AG04450 (cell line): ENCODE data around the gene SYT9. TPM values are rescaled to one million over a fixed set of nuclear protein-coding genes. Genes with fewer than 3 reads are reported as not detected.

Experiments
- CTCF ChIA-PET: fragments of 300-600, 350-600 bp; formaldehyde crosslinking; extraction: SDS; loops from one replicate; lab custom pipeline; 2022; ENCODE audit warnings: antibody characterized with exemption, inconsistent platforms; lab: Charles Lee
- POLR2A ChIA-PET: fragments of 350-600 bp; formaldehyde crosslinking; extraction: SDS; loops from one replicate; lab custom pipeline; 2021; ENCODE audit warnings: antibody characterized with exemption, inconsistent platforms; lab: Yijun Ruan, JAX
- DNase-seq: peaks from one replicate; pipeline ENCODE4 v3.0.0-alpha.2; 2011; ENCODE audit warnings: low read depth, low spot score
- H3K27ac ChIP-seq: one replicate; pipeline ENCODE4 v1.5.1; 2012; ENCODE audit warnings: low read depth, low read length, control low read depth
- H3K27me3 ChIP-seq: one replicate; pipeline ENCODE4 v1.6.0; 2012; ENCODE audit warnings: low read length; ENCODE audit not compliant: control insufficient read depth, insufficient read depth
- H3K4me3 ChIP-seq: 2 replicates; pipeline ENCODE4 v1.5.1; 2011; ENCODE audit warnings: mild to moderate bottlenecking, low read depth, low read length, control low read depth
- H3K9me3 ChIP-seq: 2 replicates; pipeline ENCODE4 v1.5.1; 2012; ENCODE audit warnings: low read length; ENCODE audit not compliant: control insufficient read depth, insufficient read depth
- polyA plus RNA-seq: library from polyadenylated mRNA; depleted of rRNA; stranded (reverse); fragments of >200 nt; gene quantifications from 2 replicates; pipeline ENCODE4 v1.2.3, GENCODE V29; 2011
- TF ChIP-seq, protein P1 (sequence below): IDR thresholded peaks from 2 replicates; pipeline ENCODE4 v1.5.1; 2011; ENCODE audit warnings: low read depth, low read length, control low read depth, inconsistent platforms

Gene SYT9
- polyA plus RNA-seq, 1 experiment: not detected

DNA sequence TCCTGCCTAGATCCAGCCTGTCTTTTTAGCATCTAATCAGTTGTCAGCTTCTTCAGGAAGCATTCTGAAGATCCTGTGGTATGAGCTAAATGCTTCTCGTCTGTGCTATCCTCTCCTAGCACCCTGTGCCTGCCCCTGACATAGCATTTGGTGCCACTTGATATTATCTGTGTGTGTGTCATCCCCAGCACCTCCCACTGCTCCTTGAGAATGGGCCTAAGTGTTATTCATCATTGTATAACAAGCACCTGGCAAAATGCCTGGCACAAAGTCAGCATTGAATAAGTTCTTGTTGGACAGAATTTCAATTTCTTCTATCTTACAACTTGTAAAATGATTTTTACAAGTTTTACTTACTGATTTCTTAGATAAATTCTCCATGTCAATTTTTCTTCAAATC, 205.5 kb downstream of the SYT9 start:
- DNase-seq: no peak
- TF ChIP-seq, protein P1, sequence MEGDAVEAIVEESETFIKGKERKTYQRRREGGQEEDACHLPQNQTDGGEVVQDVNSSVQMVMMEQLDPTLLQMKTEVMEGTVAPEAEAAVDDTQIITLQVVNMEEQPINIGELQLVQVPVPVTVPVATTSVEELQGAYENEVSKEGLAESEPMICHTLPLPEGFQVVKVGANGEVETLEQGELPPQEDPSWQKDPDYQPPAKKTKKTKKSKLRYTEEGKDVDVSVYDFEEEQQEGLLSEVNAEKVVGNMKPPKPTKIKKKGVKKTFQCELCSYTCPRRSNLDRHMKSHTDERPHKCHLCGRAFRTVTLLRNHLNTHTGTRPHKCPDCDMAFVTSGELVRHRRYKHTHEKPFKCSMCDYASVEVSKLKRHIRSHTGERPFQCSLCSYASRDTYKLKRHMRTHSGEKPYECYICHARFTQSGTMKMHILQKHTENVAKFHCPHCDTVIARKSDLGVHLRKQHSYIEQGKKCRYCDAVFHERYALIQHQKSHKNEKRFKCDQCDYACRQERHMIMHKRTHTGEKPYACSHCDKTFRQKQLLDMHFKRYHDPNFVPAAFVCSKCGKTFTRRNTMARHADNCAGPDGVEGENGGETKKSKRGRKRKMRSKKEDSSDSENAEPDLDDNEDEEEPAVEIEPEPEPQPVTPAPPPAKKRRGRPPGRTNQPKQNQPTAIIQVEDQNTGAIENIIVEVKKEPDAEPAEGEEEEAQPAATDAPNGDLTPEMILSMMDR: no peak
- POLR2A ChIA-PET: no interaction called here

DNA sequence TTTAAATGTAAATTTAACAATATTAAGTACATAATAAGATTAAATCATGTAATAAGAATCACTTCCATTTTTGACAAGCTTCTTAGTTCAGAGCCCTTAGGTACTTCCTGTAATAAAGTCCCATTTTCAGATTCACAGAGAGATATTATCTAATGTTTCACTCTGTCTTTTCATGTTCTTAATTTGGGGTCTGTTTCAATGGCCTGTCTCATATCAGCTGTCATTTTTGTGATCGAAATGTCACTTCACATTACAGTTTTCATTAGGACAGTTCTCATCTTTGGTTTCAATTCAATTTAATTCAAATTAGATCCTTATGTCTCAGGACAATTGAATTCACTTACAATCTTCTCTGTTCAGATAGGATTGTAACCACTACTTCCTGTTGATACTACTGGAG, 211.0 kb downstream of the SYT9 start:
- H3K27me3 ChIP-seq: no peaks in the 10 kb centered on the region
- H3K4me3 ChIP-seq: no peak overlapping the region
- no peak overlapping the region for H3K27ac ChIP-seq
- DNase-seq: no peak
- TF ChIP-seq, protein P1: no peak
- H3K9me3 ChIP-seq: no peaks in the 10 kb centered on the region
- ChIA-PET CTCF (interaction anchor here (1.5 kb wide), 1 partner anchor 20 kb away, joined by 5 read pairs; no protein-coding TSS in a partner anchor), POLR2A (no interaction called here)

More for the DNA sequence above, 205.5 kb downstream of the SYT9 start:
- H3K4me3 ChIP-seq: no peak overlapping the region
- H3K27me3 ChIP-seq: no peaks in the 10 kb centered on the region
- no peak overlapping the region for H3K27ac ChIP-seq
- H3K9me3 ChIP-seq: no peaks in the 10 kb centered on the region
- CTCF ChIA-PET: interaction anchor here (1.3 kb wide), 1 partner anchor 15 kb away, joined by 3 read pairs; no protein-coding TSS in a partner anchor

DNA sequence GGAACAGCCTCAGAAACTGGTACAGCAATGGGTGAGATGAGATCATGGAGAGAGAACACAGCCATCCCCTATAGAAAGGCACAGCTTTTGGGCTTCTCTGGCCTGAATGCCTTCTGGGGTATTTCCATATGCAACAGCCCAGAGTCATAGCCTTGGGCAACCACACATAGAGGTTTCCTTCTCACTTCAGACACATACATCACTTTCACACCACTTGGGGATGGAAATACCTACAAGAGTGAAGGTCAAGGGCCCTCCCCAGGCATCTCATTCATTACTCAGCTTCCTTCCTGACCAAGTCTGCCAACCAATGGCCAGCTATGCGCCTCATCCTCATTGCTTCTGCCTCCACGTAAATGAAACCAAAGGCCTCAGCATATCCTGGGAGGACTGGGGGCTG, 215.9 kb downstream of the SYT9 start:
- TF ChIP-seq, protein P1: no peak
- H3K27me3 ChIP-seq: no peaks in the 10 kb centered on the region
- POLR2A ChIA-PET: no interaction called here
- CTCF ChIA-PET: no interaction called here
- H3K9me3 ChIP-seq: no peaks in the 10 kb centered on the region
- DNase-seq: no peak
- H3K27ac ChIP-seq: no peak overlapping the region
- no peak overlapping the region for H3K4me3 ChIP-seq

DNA sequence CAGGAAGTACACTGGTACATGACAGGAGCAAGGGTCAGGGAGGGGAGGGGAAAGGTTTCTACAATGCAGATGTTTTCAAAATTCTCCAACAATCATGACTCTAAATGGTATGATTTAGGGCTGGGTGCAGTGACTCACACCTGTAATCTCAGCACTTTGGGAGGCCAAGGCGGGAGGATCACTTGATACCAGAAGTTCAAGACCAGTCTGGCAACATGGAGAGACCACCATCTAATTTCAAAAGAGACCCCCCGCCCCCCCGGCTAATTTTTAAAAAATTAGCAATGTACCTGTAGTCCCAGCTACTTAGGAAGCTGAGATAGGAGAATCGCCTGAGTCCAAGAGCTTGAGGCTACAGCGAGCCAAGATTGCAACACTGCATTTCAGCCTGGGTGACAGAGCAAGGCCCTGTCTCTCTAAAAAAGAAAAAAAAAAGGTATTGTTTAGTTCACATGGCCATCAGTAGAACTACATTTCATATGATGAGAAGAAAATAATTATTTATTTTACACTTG, 217.7 kb downstream of the SYT9 start:
- Histone ChIP-seq H3K27ac (no peak overlapping the region), H3K27me3 (no peaks in the 10 kb centered on the region), H3K4me3 (no peak overlapping the region), H3K9me3 (no peaks in the 10 kb centered on the region)
- no peak for DNase-seq
- CTCF ChIA-PET: interaction anchor here (0.6 kb wide), 1 partner anchor 665 kb away, joined by 4 read pairs; no protein-coding TSS in a partner anchor
- TF ChIP-seq, protein P1: no peak
- POLR2A ChIA-PET: no interaction called here

DNA sequence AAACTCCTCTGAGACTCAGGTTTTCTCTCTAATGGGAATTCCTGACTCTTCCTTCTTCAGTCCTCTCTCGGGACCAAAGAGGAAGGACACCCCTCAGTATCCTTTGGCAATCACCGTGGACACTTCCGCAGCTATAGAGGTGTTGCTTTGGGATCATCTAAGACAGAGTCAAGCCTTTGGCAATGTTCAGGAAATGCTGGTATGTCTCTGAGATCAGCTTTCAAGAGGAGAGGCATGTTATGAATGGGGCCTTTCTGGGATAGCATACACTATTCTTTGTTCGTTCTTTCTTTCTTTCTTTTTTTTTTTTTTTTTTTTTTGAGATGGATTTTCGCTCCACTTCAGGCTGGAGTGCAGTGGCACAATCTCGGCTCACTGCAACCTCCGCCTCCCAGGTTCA, 219.4 kb downstream of the SYT9 start:
- POLR2A ChIA-PET: no interaction called here
- no peak overlapping the region for H3K27ac ChIP-seq
- no peak for DNase-seq
- no peak overlapping the region for H3K4me3 ChIP-seq
- H3K9me3 ChIP-seq: no peaks in the 10 kb centered on the region
- no peaks in the 10 kb centered on the region for H3K27me3 ChIP-seq
- TF ChIP-seq, protein P1: no peak
- CTCF ChIA-PET: no interaction called here
